Panc1 (cell line): ENCODE data around the gene PLCD4. TPM values are rescaled to one million over a fixed set of nuclear protein-coding genes. Genes with fewer than 3 reads are reported as not detected.

Experiments used
- ATAC-seq: fragments of 200-7000 bp; cut with Tn5 transposase; 2 replicates; pipeline ENCODE4 v1.9.1; 2020; ENCODE audit warnings: mild to moderate bottlenecking, moderate library complexity
- BruUV-seq: library from RNA; stranded (reverse); fragments of 400-500 nt; replicated peaks from 2 replicates; lab custom pipeline; 2021; lab: Mats Ljungman, UMichigan
- CTCF ChIA-PET: fragments of 300-600 bp; sonication (Branson Sonifier 250); formaldehyde crosslinking; loops from one replicate; lab custom pipeline; 2022; ENCODE audit warnings: antibody characterized with exemption; lab: Charles Lee
- POLR2A ChIA-PET: fragments of 300-600 bp; sonication (Branson Sonifier 250); formaldehyde crosslinking; loops from one replicate; lab custom pipeline; 2022; ENCODE audit warnings: antibody characterized with exemption; lab: Charles Lee
- DNase-seq: peaks from one replicate; pipeline ENCODE4 v3.0.0-alpha.2; 2010; ENCODE audit warnings: low read depth, low spot score
- H3K27ac ChIP-seq: 2 replicates; pipeline ENCODE4 v1.5.1; 2011; ENCODE audit warnings: mild to moderate bottlenecking, low read length, inconsistent platforms
- H3K27me3 ChIP-seq: fragments of 200-500 bp; sonication (Bioruptor generic); 2 replicates; pipeline ENCODE4 v1.6.0; 2014; ENCODE audit warnings: low read length, inconsistent platforms; ENCODE audit not compliant: control insufficient read depth, insufficient read depth
- H3K36me3 ChIP-seq: fragments of 200-500 bp; sonication (Bioruptor generic); 2 replicates; pipeline ENCODE4 v1.5.1; 2014; ENCODE audit warnings: inconsistent platforms, mild to moderate bottlenecking, low read length, moderate library complexity; ENCODE audit not compliant: control insufficient read depth, insufficient read depth
- H3K4me1 ChIP-seq: 2 replicates; pipeline ENCODE4 v1.5.1; 2011; ENCODE audit warnings: inconsistent platforms, mild to moderate bottlenecking, low read length, moderate library complexity; ENCODE audit not compliant: control insufficient read depth, insufficient read depth
- H3K4me3 ChIP-seq, 2 experiments: 2 replicates each; pipeline ENCODE4 v1.5.1; 2011 to 2012; ENCODE audit warnings: low read depth in 2 of 2, low read length in 2 of 2, mild to moderate bottlenecking in 2 of 2, inconsistent platforms in 1 of 2, moderate library complexity in 1 of 2
- H3K9me3 ChIP-seq: fragments of 200-500 bp; sonication (Bioruptor generic); 2 replicates; pipeline ENCODE4 v1.5.1; 2014; ENCODE audit warnings: low read depth, mild to moderate bottlenecking, inconsistent platforms, low read length, moderate library complexity; ENCODE audit not compliant: control insufficient read depth, insufficient read depth
- CTCF ChIP-seq: fragments of 450-650 bp; IDR thresholded peaks from 2 replicates; pipeline ENCODE4 v1.5.1; 2017; ENCODE audit warnings: mild to moderate bottlenecking
- POLR2AphosphoS5 ChIP-seq: IDR thresholded peaks from 2 replicates; pipeline ENCODE4 v1.6.1; 2012; ENCODE audit warnings: mild to moderate bottlenecking, low read depth, low read length, moderate library complexity
- REST ChIP-seq, 2 experiments: IDR thresholded peaks; 2 replicates each; pipeline ENCODE4 v1.6.1; 2011 to 2012; ENCODE audit warnings: low read depth in 2 of 2, control low read depth in 1 of 2, low read length in 1 of 2, mild to moderate bottlenecking in 1 of 2, moderate library complexity in 1 of 2; ENCODE audit not compliant: insufficient read depth in 1 of 2
- SIN3A ChIP-seq: IDR thresholded peaks from 2 replicates; pipeline ENCODE4 v1.6.1; 2012; ENCODE audit warnings: low read depth, mild to moderate bottlenecking, low read length, moderate library complexity, borderline replicate concordance; ENCODE audit not compliant: insufficient read depth
- TCF7L2 ChIP-seq: IDR thresholded peaks from 2 replicates; pipeline ENCODE4 v1.6.1; 2011; ENCODE audit warnings: mild to moderate bottlenecking, low read depth, low read length, inconsistent platforms
- in situ Hi-C: cut with HindIII; loops from 2 replicates; pipeline ENCODE4 v1.10.0; 2016; ENCODE audit warnings: low sequenced_read_pairs, low pct_unique_long_range_greater_than_20kb
- intact Hi-C: fragments of 100-400 bp; cut with micrococcal nuclease; formaldehyde crosslinking; loops from one replicate; pipeline ENCODE4 v1.10.0; 2022; ENCODE audit not compliant: unreplicated experiment
- total RNA-seq: library from RNA; stranded (reverse); gene quantifications from one replicate; pipeline ENCODE4 v1.2.1, GENCODE V29; 2021; ENCODE audit not compliant: unreplicated experiment

Gene PLCD4
- total RNA-seq, 1 experiment from 2014 or later = 12.9 TPM

- intact Hi-C loops = no loop called here
- in situ Hi-C loops = no loop called here
- no peak overlapping the region for H3K4me3 ChIP-seq
- CTCF ChIA-PET = no interaction called here
- no TSS peak for BruUV-seq
- DNase-seq (no peak), ATAC-seq (no peak)
- POLR2A ChIA-PET = no interaction called here
- no peaks in the 10 kb centered on the region for H3K9me3 ChIP-seq
- H3K27me3 ChIP-seq = no peaks in the 10 kb centered on the region
- no peak overlapping the region for H3K27ac ChIP-seq
- peaks cover 18% of the 10 kb centered on the region for H3K4me1 ChIP-seq
- H3K36me3 ChIP-seq = peaks cover 15% of the 10 kb centered on the region
- no peak for TF ChIP-seq TCF7L2
- TF ChIP-seq SIN3A = no peak
- TF ChIP-seq POLR2AphosphoS5 = no peak
- no peak for TF ChIP-seq REST (IDR thresholded peaks at IDR 0.05; ENCODE audit: insufficient read depth in 1 of 2, low read depth in 2 of 2, low read length in 1 of 2)
- no peak for TF ChIP-seq CTCF
Measured at GRCh38 chr2:218566296-218566695, 41.4 kb upstream of the PLCD4 start.

GRCh38 chr2:218567797-218568189 is 39.9 kb upstream of the PLCD4 start:
- intact Hi-C loops = no loop called here
- ChIA-PET CTCF (no interaction called here), POLR2A (no interaction called here)
- in situ Hi-C loops = no loop called here
- Histone ChIP-seq H3K4me3 (peak overlapping the region; percentile 81 to 95), H3K36me3 (peaks cover 11% of the 10 kb centered on the region), H3K9me3 (no peaks in the 10 kb centered on the region), H3K4me1 (peaks cover 18% of the 10 kb centered on the region), H3K27ac (peak overlapping the region; percentile 92), H3K27me3 (no peaks in the 10 kb centered on the region)
- TF ChIP-seq TCF7L2 = no peak
- no peak for TF ChIP-seq CTCF
- no peak for TF ChIP-seq SIN3A
- TF ChIP-seq POLR2AphosphoS5 = no peak
- TF ChIP-seq REST (IDR thresholded peaks at IDR 0.05; ENCODE audit: insufficient read depth in 1 of 2, low read depth in 2 of 2, low read length in 1 of 2) = no peak
- DNase-seq (no peak), ATAC-seq (peak; percentile 78)
- BruUV-seq = no TSS peak
